OCI-M2 (cell line): ENCODE measurements around the gene TANGO2.

Experiments
- DNase-seq: peaks from one replicate; lab custom pipeline; 2025; ENCODE audit not compliant: unreplicated experiment; lab: John Stamatoyannopoulos, UW

Gene TANGO2, protein sequence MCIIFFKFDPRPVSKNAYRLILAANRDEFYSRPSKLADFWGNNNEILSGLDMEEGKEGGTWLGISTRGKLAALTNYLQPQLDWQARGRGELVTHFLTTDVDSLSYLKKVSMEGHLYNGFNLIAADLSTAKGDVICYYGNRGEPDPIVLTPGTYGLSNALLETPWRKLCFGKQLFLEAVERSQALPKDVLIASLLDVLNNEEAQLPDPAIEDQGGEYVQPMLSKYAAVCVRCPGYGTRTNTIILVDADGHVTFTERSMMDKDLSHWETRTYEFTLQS

GRCh38 chr22:20020533-20021195 lies at the start of gene TANGO2:
Gene TANGO2 (plus strand): TSS chr22:20021110. CDS start chr22:20036799, 15,689 bp downstream.
- peak; percentile 14 for DNase-seq

DNA sequence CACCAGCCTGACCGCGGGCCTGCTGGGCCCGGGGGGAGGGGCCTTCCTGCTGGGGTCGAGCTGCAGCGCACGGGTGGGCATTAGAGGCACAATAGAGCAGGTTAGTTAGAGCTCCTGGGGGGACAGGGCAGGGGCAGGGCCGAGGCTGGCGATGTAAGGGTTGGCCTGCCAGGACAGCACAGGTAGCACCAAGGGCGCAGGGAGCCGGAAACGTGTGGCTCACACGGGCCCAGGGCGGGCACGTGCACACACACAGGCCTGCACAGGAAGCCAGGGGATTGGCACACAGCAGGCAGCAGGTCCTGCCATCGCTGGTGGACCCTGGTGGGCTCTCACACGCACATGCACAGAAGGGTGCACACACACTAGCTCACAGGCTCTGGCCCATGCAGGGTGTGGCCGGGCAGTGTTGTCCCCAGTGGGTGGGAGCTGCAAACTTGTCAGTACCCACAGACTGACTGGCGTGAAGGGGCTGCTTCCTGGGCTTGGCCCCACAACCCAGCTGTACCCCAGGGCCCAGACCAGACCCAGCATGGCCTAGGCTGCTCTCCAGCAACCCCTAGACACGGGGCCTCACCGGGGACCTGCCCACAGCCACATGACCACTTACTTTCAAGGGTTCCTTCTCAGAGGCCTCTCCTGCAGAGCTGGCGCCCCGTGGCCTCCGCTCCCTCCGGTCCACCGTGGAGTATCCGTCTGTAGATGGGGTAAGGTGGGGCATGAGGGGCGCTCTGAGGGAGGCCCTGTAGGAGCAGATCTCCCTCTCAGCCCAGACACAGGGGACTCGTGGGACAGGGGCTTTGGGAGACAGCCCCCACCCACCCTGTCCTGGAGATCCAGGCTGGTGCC lies 49.4 kb upstream of the TANGO2 start:
- DNase-seq: no peak

DNA sequence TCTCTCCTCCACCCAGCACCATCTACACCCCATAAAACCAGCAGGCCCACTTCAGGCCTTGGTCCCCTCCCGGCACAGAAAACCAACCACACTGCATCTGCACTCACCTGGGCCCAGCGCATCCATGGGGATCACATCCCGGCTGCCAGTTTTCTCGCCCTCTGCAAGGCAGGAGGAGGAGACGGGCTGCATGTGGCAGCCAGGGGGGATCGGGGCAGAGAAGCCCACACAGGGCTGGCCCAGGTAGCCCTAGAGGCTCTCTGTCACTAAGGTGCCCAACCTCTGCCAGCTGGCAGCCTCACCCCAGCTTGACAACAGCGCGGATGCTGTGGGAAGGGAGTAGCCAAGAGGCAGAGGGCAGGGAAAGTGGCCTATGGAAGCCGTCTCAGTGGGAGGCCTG lies 48.7 kb upstream of the TANGO2 start:
- no peak for DNase-seq

- DNase-seq: no peak
Measured at GRCh38 chr22:19972652-19973550, 48.0 kb upstream of the TANGO2 start.

- DNase-seq: no peak
Measured at GRCh38 chr22:19973551-19974267, 47.2 kb upstream of the TANGO2 start.

DNA sequence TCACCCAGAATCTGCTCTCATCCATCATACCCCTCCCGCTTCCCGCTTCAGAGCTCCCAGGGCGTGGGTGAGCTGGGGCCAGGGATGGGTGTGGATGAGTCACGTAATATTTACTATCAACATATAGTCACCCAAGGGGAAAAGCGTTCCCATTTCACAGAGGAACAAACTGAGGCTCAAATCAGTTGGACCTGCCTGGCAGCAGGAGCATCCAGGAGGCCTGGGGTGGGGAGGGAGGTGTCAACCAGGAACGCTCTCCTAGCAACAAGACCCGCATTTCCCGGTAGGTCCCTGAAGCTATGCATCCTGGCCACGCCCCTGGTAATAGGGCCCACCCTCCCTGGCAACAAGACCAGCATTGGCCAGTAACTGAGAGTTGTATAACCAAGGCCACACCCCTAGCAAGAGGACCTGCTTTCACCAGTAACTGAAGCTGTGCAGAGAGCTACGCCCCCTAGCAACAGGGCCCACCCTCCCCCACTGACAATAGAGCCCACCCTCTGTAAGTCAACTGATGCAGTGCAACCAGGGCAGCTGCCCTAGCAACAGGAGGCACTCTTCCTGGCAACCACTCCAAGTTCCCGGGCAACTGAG lies 46.5 kb upstream of the TANGO2 start:
- no peak for DNase-seq

GRCh38 chr22:19974935-19975706 lies 45.8 kb upstream of the TANGO2 start:
- no peak for DNase-seq

DNA sequence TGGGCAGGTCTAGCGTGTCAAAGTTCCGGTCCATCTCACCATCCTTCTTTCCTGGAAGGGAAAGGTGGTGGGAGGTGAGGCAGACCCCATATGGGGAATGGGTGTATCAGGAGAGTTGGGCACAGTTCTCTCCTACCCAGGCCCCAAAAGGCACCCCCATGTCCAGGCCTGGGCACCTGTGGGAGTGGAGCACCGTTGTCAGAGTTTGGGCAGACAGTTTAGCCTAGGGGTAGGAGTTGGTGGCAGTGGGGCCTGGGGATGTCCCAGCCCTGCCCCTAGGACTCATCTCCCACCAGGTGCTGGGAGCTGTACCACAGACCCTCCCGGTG lies 45.2 kb upstream of the TANGO2 start:
- no peak for DNase-seq

DNA sequence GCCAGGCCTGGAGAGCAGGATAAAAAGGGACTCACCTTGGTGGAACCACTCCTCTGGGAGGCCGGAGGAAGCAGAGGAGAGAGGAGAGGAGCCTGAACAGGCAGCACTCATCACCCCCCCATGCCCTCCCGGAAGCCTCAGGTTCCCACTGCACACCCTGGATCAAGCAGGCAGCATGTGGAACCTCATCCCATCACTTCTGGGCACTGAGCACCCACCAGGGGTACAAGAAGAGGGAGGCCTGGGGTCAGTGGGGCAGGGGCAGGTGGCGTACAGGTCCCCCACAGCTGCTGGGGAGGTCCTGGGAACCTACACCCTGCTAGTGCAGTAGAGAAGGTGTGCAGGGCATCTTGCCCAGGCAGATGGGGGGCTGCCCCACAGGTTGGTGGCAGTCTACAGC lies 44.2 kb upstream of the TANGO2 start:
- no peak for DNase-seq

GRCh38 chr22:19977296-19978243 lies 43.3 kb upstream of the TANGO2 start:
- DNase-seq: no peak

GRCh38 chr22:19978748-19979147 lies 42.2 kb upstream of the TANGO2 start:
- DNase-seq: no peak

DNA sequence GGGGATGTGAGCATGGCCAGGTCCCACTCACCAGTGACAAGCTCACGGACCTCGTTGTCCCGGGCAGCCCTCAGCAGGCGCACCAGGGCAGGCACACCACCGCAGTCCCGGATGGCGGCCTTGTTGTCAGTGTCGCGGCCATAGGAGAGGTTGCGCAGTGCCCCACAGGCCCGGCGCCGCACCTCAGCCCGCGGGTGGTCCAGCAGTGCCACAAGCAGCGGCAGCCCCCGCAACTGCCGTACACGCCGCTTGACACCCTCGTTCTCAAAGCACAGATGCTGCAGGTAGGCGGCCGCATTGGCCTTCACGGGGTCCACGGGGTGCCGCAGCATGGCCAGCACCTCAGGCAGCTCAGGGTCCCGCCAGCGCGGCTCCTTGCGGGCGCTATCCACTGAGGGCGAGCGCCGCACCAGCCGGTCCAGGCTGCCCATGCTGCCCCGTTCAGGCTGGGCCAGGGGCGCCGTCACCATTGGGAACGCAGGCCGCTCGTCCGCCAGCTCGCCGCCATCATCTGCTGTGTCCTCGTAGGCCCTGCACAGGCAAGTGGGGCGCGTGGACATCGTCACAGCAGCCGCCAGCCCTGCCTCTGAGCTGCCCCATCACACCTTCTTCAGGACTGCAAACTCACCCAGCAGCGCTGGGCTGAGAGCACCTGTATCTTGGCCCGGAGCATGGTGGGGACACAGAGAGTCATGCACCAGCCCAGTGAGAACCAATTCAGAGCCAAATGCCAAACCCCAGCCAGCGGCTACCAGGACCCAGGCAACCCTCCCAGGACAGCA lies 41.0 kb upstream of the TANGO2 start:
- no peak for DNase-seq

GRCh38 chr22:19980766-19981165 lies 40.1 kb upstream of the TANGO2 start:
- no peak for DNase-seq

- DNase-seq: no peak
Measured at GRCh38 chr22:19981171-19981960, 39.5 kb upstream of the TANGO2 start.

- no peak for DNase-seq
Measured at GRCh38 chr22:19981961-19982920, 38.7 kb upstream of the TANGO2 start.
